Neural crest cell (in vitro differentiated cells): ENCODE results near the gene CCDC54. TPM values are rescaled to one million over a fixed set of nuclear protein-coding genes. Genes with fewer than 3 reads are reported as not detected.
"Not testable (repeated sequence)": the region's sequence is repeated elsewhere in the genome, so short reads cannot be mapped to it uniquely, and the experiment has no call there.

Experiments
- DNase-seq: peaks from one replicate; pipeline ENCODE4 v3.0.0; 2021; ENCODE audit warnings: low read depth, mixed read lengths, low spot score
- H3K27ac Mint-ChIP-seq: one replicate; pipeline ENCODE4 v1.8.0; 2021; ENCODE audit warnings: mild to moderate bottlenecking, mixed read lengths; ENCODE audit not compliant: unreplicated experiment
- H3K27me3 Mint-ChIP-seq: 2 replicates; pipeline ENCODE4 v1.8.0; 2021; ENCODE audit warnings: low read depth, mild to moderate bottlenecking, mixed read lengths
- H3K36me3 Mint-ChIP-seq: 2 replicates; pipeline ENCODE4 v1.8.0; 2021; ENCODE audit warnings: low read depth, mild to moderate bottlenecking, mixed read lengths
- H3K4me1 Mint-ChIP-seq: 2 replicates; pipeline ENCODE4 v1.8.0; 2021; ENCODE audit warnings: mixed read lengths
- H3K4me3 Mint-ChIP-seq: one replicate; pipeline ENCODE4 v1.8.0; 2021; ENCODE audit warnings: mild to moderate bottlenecking, mixed read lengths
- H3K9me3 Mint-ChIP-seq: 2 replicates; pipeline ENCODE4 v1.8.0; 2021; ENCODE audit warnings: mixed read lengths
- long read RNA-seq: library from polyadenylated mRNA; unstranded; transcript quantifications from one replicate; pipeline ENCODE4 v2.0.0, GENCODE V29; 2020
- total RNA-seq: library from RNA; stranded (reverse); gene quantifications from 2 replicates; pipeline ENCODE4 v1.2.1, GENCODE V29; 2021
- TF ChIP-seq, protein P1 (sequence below): fragments of 200-600 bp; sonication (generic); conservative IDR thresholded peaks from 2 replicates; pipeline ENCODE4 v1.5.0; 2021; ENCODE audit warnings: antibody characterized with exemption, mild to moderate bottlenecking

The CCDC54 gene
- total RNA-seq, result not detected in 2 replicates
- long read RNA-seq, result 0 reads

DNA sequence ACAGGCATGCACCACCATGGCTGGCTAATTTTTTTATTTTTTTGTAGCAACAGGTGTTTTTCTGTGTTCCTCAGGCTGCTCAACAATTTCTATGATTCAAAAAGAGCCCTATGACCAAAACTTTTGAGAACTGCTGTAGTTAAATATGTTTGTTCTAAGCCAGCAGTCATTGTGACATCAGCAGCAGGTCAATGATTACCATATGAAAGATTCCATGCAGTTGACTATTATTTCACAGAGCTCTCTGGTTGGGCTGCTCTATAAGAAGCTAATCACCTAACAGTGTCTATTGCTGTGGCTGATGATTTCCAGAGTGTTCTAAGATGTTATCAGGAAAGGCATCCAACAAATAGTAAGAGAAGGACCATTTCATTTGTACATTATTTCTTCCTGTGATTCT, at the start of gene CCDC54:
Gene CCDC54 (plus strand): TSS at position 289 of the 400 bp plus-strand sequence. CDS start 149 bp downstream, outside the sequence.
- no peak within 1 kb of the TSS for H3K27ac Mint-ChIP-seq
- H3K9me3 Mint-ChIP-seq, result peaks cover 4% of the 10 kb centered on the region
- no peaks in the 10 kb centered on the region for H3K27me3 Mint-ChIP-seq
- no peak for DNase-seq
- TF ChIP-seq, protein P1, sequence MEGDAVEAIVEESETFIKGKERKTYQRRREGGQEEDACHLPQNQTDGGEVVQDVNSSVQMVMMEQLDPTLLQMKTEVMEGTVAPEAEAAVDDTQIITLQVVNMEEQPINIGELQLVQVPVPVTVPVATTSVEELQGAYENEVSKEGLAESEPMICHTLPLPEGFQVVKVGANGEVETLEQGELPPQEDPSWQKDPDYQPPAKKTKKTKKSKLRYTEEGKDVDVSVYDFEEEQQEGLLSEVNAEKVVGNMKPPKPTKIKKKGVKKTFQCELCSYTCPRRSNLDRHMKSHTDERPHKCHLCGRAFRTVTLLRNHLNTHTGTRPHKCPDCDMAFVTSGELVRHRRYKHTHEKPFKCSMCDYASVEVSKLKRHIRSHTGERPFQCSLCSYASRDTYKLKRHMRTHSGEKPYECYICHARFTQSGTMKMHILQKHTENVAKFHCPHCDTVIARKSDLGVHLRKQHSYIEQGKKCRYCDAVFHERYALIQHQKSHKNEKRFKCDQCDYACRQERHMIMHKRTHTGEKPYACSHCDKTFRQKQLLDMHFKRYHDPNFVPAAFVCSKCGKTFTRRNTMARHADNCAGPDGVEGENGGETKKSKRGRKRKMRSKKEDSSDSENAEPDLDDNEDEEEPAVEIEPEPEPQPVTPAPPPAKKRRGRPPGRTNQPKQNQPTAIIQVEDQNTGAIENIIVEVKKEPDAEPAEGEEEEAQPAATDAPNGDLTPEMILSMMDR, result no peak
- H3K4me1 Mint-ChIP-seq, result no peaks in the 10 kb centered on the region
- H3K36me3 Mint-ChIP-seq, result no peaks in the 10 kb centered on the region
- H3K4me3 Mint-ChIP-seq, result no peak within 1 kb of the TSS

DNA sequence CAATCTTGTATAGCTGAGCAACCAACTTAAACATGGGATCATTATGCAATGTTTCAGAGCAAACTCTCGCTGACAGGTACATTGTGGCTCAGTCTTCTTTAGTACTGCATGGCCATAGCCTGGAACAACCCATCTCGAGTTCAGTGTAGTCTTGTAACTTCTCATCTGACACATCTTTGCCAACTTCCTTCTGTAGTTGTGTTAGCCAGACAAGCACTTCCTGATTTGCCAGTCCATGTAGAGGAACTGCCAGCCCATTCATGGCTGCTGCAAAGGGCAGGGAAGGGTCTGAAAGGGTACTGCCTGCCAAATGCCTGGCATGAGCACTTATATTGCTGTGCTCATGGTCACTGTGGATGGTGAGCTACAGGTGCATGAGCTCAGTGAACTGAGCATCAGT, 49.2 kb upstream of the CCDC54 start:
- TF ChIP-seq, protein P1, result no peak
- Mint-ChIP-seq H3K36me3 (no peaks in the 10 kb centered on the region), H3K4me3 (no peak overlapping the region), H3K9me3 (no peaks in the 10 kb centered on the region), H3K4me1 (no peaks in the 10 kb centered on the region), H3K27me3 (no peaks in the 10 kb centered on the region), H3K27ac (no peak overlapping the region)
- DNase-seq, result no peak

DNA sequence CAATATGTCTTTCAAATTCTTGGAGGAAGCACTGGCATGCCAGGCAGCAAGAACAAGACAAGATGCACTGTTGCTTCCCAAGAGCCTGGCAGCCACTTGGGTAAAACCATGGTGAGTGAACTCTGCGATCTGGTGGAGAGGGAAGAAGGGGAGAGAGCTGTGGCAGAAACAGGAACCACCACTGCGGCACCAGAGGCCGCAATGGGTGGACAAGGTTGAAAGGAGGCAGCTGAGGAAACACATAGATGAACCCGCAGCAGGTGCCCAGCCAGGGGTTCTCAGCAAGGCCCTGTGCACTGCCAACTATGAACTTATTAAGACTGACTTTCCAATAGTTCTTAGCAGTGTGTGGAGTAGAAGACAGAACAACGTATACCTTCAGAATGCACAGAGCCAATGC, 48.2 kb upstream of the CCDC54 start:
- Mint-ChIP-seq H3K4me1 (no peaks in the 10 kb centered on the region), H3K9me3 (no peaks in the 10 kb centered on the region), H3K27ac (peak overlapping the region; percentile 44), H3K27me3 (no peaks in the 10 kb centered on the region), H3K36me3 (no peaks in the 10 kb centered on the region), H3K4me3 (no peak overlapping the region)
- no peak for DNase-seq
- TF ChIP-seq, protein P1, result no peak

DNA sequence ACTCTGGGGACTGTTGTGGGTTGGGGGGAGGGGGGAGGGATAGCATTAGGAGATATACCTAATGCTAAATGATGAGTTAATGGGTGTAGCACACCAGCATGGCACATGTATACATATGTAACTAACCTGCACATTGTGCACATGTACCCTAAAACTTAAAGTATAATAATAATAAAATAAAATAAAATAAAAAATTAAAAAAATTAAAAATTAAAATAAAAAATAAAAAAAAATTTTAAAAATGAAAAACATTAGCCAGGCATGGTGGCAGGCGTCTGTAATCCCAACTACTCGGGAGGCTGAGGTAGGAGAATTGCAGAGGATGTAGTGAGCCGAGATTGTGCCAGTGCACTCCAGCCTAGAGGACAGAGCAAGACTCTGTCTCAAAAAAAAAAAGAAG, 37.5 kb upstream of the CCDC54 start:
- not testable (repeated sequence) for H3K4me1 Mint-ChIP-seq, H3K27ac Mint-ChIP-seq, H3K36me3 Mint-ChIP-seq, H3K4me3 Mint-ChIP-seq, DNase-seq, H3K27me3 Mint-ChIP-seq, H3K9me3 Mint-ChIP-seq

DNA sequence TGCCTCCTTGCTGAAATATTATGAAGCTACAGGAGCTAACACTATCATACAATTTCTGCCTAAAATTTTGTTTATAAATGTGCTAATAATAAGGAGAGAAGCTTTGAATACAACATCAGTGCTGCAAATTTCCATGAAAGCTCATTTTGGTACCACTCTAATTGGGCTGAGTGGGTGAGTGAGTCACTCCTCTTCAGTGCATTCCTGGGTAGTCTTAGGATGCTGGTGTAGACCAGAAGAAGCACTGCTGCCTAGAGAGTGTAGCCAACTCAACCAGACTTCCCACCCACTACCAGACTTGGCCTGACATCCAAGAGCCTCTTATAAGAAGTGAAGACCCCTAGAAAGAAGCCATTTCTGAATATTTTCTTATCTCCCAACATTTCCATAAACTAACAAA, 32.5 kb upstream of the CCDC54 start:
- peaks cover 6% of the 10 kb centered on the region for H3K9me3 Mint-ChIP-seq
- no peak for DNase-seq
- no peaks in the 10 kb centered on the region for H3K27me3 Mint-ChIP-seq
- no peak overlapping the region for H3K4me3 Mint-ChIP-seq
- TF ChIP-seq, protein P1, result no peak
- H3K27ac Mint-ChIP-seq, result no peak overlapping the region
- H3K36me3 Mint-ChIP-seq, result peaks cover 5% of the 10 kb centered on the region
- H3K4me1 Mint-ChIP-seq, result peaks cover 11% of the 10 kb centered on the region

DNA sequence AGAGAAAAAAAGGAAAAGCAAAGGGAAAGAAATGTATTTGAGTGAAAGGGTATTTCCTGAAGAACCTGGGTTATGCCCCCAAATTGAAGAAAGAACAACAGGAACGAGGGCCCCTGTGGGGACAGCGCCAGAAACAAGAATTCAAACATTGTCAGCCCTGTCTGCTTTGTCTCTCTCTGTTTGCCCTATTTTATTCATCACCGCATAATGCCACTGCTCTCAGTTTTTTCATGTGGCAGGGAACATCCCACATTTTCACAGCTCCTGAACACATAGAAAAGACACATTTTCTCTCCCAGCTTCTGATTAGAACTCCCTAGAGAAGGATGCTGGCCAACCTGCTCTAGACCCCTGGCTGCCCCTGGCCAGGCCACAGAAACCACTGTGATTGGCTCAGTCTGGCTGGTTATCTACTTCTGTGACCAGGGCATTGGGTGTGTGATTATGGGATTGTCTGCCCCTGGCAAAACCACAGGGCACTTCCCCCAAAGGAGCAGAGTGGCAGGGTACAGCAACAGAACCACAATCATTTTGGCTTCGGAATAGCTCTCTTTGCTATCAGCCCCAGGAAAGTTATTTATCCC, 31.3 kb upstream of the CCDC54 start:
- H3K9me3 Mint-ChIP-seq, result no peaks in the 10 kb centered on the region
- no peaks in the 10 kb centered on the region for H3K36me3 Mint-ChIP-seq
- DNase-seq, result no peak
- H3K4me1 Mint-ChIP-seq, result peaks cover 11% of the 10 kb centered on the region
- TF ChIP-seq, protein P1, result no peak
- H3K27ac Mint-ChIP-seq, result no peak overlapping the region
- H3K4me3 Mint-ChIP-seq, result no peak overlapping the region
- H3K27me3 Mint-ChIP-seq, result no peaks in the 10 kb centered on the region
